ENCODE results near the gene THUMPD3. TPM values are rescaled to one million over a fixed set of nuclear protein-coding genes. Genes with fewer than 3 reads are reported as not detected.

Gene THUMPD3
- total RNA-seq, 6 experiments from 2014 or later, result 46.3 to 59.2 (median 51.9) TPM

DNA sequence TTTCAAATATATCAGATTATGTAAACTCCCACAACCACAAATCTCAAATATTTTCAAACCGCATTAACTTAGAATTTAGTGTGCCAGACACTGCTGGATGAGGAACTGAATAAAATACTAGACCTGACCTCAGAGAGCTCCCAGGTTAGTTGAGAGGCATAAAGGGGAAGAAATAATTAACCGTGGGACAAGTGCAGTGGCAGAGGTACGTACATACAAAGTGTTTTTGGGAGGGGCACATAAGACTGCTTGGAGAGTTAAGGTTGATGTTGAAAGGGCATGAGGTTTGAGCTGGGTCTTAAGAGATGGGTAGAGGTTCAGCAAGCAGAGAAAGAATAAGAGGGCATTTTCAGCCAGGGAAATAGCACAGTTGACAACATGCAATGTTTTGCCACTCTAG, 17.2 kb downstream of the THUMPD3 start:
- Mint-ChIP-seq H3K27me3 (ENCODE audit: insufficient read depth) (peaks cover 2% of the 10 kb centered on the region; the same call in 1 of the 2 replicates), H3K9me3 (no peaks in the 10 kb centered on the region), H3K36me3 (ENCODE audit: low read depth) (peaks cover 38% of the 10 kb centered on the region), H3K4me3 (no peak overlapping the region), H3K4me1 (ENCODE audit: low read depth) (peaks cover 12% of the 10 kb centered on the region), H3K27ac (no peak overlapping the region)
- no peak for DNase-seq
- TF ChIP-seq, protein P1, sequence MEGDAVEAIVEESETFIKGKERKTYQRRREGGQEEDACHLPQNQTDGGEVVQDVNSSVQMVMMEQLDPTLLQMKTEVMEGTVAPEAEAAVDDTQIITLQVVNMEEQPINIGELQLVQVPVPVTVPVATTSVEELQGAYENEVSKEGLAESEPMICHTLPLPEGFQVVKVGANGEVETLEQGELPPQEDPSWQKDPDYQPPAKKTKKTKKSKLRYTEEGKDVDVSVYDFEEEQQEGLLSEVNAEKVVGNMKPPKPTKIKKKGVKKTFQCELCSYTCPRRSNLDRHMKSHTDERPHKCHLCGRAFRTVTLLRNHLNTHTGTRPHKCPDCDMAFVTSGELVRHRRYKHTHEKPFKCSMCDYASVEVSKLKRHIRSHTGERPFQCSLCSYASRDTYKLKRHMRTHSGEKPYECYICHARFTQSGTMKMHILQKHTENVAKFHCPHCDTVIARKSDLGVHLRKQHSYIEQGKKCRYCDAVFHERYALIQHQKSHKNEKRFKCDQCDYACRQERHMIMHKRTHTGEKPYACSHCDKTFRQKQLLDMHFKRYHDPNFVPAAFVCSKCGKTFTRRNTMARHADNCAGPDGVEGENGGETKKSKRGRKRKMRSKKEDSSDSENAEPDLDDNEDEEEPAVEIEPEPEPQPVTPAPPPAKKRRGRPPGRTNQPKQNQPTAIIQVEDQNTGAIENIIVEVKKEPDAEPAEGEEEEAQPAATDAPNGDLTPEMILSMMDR (IDR thresholded peaks at IDR 0.05), result no peak

DNA sequence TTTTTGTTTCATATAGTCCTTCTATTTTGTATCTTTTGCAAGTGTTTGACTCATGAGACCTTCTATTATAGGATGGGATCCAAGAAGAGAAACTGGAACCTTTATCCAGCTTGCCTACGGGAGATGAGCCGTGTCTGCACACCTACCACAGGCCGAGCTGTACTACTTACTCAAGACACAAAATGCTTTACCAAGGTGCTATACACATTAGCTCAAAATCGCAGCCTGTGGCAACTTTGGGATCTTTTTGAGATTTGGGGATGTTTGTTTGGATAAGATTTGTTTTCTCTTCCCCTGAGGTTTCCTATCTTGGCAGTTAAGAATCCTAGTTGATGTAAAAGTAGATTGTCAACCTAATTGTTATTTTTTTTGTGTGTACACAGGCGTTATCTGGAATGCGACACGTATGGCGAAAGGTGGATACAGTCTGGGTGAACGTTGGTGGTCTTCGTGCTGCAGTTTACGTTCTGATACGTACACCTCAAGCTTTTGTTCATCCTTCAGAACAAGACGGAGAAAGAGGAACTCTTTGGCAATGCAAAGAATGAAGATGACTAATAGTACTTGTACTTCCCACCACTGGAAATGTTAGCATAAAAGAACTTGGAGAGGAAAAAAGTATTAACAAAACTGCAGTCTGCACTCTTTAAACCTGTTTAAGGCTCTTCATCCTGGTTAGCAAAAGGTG, 21.4 kb downstream of the THUMPD3 start:
- H3K27ac Mint-ChIP-seq, result peak overlapping the region; percentile 70
- peak; percentile 49 for DNase-seq
- no peaks in the 10 kb centered on the region for H3K9me3 Mint-ChIP-seq
- TF ChIP-seq, protein P1 (IDR thresholded peaks at IDR 0.05), result no peak
- peaks cover 28% of the 10 kb centered on the region for H3K4me1 Mint-ChIP-seq (ENCODE audit: low read depth)
- H3K4me3 Mint-ChIP-seq, result no peak overlapping the region
- peaks cover 32% of the 10 kb centered on the region for H3K36me3 Mint-ChIP-seq (ENCODE audit: low read depth)
- H3K27me3 Mint-ChIP-seq (ENCODE audit: insufficient read depth), result peaks cover 2% of the 10 kb centered on the region; the same call in 1 of the 2 replicates

DNA sequence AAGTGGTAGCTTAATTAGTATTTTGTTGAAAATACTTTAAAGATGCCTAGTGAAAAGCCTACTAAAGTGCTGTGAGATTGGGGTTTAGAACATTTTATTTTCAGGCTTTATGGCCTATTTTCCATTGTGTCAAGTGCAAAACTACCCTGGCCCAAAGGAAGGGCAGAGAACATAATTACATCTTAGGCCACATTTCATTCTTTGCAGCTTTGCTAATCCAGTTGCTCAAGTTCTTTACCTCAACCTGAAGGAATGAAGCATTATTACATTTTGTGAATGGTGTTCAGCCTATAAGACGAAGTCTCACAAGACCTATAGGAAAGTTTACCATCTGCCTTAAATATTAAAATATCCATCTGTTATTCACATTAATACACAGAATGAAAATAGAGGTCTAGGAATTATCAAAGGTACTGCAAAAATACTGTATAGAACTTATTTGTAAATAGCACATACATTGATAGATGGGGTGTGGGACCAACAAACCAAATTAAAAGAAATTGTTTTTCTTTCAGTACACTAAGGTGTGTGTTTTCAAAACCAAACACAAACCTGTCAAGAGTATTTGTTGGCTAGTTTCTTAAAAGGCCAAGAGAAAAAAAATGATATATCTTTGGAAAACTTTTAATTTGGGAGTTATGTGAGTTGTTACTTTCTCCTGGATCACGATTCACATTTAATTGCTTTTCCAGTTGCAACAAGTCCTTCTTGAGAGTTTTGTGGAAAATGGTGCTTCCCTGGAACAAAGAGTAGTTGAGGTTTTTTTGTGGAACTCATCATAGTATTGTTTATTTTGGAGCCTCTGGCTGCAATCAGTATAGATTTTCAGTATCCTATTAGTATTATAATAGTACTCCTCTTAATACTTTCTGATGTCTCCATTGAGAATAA, 22.6 kb downstream of the THUMPD3 start:
- H3K27me3 Mint-ChIP-seq (ENCODE audit: insufficient read depth), result peaks cover 2% of the 10 kb centered on the region; the same call in 1 of the 2 replicates
- no peak overlapping the region for H3K4me3 Mint-ChIP-seq
- peaks cover 42% of the 10 kb centered on the region for H3K36me3 Mint-ChIP-seq (ENCODE audit: low read depth)
- peak overlapping the region; percentile 71 for H3K27ac Mint-ChIP-seq
- TF ChIP-seq, protein P1 (IDR thresholded peaks at IDR 0.05), result no peak
- no peaks in the 10 kb centered on the region for H3K9me3 Mint-ChIP-seq
- DNase-seq, result no peak
- H3K4me1 Mint-ChIP-seq (ENCODE audit: low read depth), result peaks cover 28% of the 10 kb centered on the region

DNA sequence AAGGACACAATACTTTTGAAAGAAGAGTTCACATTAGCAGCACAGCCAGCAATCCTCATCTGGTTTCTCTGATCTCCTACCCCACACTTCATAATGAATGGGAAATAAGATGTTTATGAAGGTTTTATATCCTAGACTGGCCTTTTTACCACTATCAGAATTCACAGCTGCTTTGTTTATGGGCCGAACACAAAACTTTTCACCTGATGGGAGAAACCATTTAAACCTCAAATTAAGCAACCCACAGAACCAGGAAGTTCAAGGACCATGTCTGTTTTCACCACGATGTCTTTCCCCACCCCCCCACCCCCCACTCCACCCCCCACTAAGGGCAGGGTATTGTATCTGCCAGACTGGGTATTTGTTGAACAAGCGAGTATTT, 23.2 kb downstream of the THUMPD3 start:
- no peak for DNase-seq
- H3K27ac Mint-ChIP-seq, result peak overlapping the region; percentile 71
- no peak overlapping the region for H3K4me3 Mint-ChIP-seq
- TF ChIP-seq, protein P1 (IDR thresholded peaks at IDR 0.05), result no peak
- no peaks in the 10 kb centered on the region for H3K9me3 Mint-ChIP-seq
- peaks cover 45% of the 10 kb centered on the region for H3K36me3 Mint-ChIP-seq (ENCODE audit: low read depth)
- peaks cover 2% of the 10 kb centered on the region; the same call in 1 of the 2 replicates for H3K27me3 Mint-ChIP-seq (ENCODE audit: insufficient read depth)
- peaks cover 28% of the 10 kb centered on the region for H3K4me1 Mint-ChIP-seq (ENCODE audit: low read depth)

DNA sequence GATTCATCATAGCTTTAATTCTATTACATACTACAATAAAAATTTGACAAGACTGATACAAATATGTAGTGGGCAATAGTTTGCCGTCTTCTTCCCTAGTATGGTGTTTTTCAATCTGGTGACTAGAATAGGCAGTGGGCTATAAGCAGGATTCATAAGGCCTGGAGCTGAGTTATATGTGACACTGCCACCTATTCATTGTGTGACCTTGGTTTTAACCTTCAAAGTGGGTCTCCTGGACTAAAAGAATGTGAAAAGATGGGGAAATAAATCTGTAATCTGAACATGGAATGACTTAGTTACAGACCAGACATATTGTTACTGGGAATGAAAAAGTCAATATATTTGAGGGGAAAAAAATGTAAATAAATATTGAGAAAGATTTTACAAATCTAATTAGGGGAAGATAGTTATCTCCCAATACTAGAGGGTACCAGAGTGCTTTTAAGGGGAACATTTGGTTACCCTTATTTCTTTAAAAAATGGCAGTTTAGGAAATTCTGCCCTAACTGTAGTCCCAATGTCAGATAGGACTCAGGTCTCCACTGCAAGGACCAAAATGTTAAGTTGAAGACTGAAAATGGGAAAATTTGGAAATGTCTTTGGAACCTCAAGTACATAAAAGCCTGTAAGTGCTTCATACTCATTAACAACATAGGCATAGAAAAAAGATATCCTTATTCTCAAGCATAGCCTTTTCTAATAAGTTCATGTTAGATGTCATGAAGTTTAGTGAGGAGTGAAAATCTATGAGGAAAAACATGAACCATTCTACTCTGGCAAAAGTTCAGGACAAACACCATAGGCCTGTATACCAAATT, 23.9 kb downstream of the THUMPD3 start:
- Mint-ChIP-seq H3K9me3 (no peaks in the 10 kb centered on the region), H3K36me3 (ENCODE audit: low read depth) (peaks cover 46% of the 10 kb centered on the region), H3K4me1 (ENCODE audit: low read depth) (peaks cover 32% of the 10 kb centered on the region), H3K27me3 (ENCODE audit: insufficient read depth) (peaks cover 2% of the 10 kb centered on the region; the same call in 1 of the 2 replicates), H3K4me3 (no peak overlapping the region), H3K27ac (peak overlapping the region; percentile 81)
- DNase-seq, result no peak
- TF ChIP-seq, protein P1 (IDR thresholded peaks at IDR 0.05), result no peak
